Measurements from ENCODE around the gene PLEKHA4.
"Not testable (repeated sequence)": the region's sequence is repeated elsewhere in the genome, so short reads cannot be mapped to it uniquely, and the experiment has no call there.

Gene PLEKHA4

GRCh38 chr19:48872182-48872883 is 3.9 kb upstream of the PLEKHA4 start, which contains the start of gene PPP1R15A:
PPP1R15A (plus strand) TSS chr19:48872421; CDS start chr19:48873234, 813 bp downstream.
- TF ChIP-seq SPI1 (IDR thresholded peaks at IDR 0.05; ENCODE audit: borderline replicate concordance, low read depth): peak; percentile 78
- TF ChIP-seq REST (IDR thresholded peaks at IDR 0.05; ENCODE audit: insufficient replicate concordance, low read depth): peak; percentile 58
- no peak for TF ChIP-seq CTCF (IDR thresholded peaks at IDR 0.05; ENCODE audit: insufficient read depth, low read length)
- peak; percentile 99 for TF ChIP-seq POLR2AphosphoS5 (IDR thresholded peaks at IDR 0.05; ENCODE audit: low read depth)
- peak within 1 kb of the TSS; percentile 98 for H3K27ac ChIP-seq (replicated peaks)

GRCh38 chr19:48871471-48872181 is 3.2 kb upstream of the PLEKHA4 start:
- H3K27ac ChIP-seq (replicated peaks); DNase-seq (ENCODE audit: low read depth in 1 of 2, low spot score in 1 of 2); H3K27me3 ChIP-seq (ENCODE audit: insufficient read depth, poor library complexity, severe bottlenecking); H3K4me3 ChIP-seq (replicated peaks; ENCODE audit: insufficient read depth, low read length): not testable (repeated sequence)

More at GRCh38 chr19:48872182-48872883, 3.9 kb upstream of the PLEKHA4 start, which contains the start of gene PPP1R15A:
- Histone ChIP-seq H3K4me3 (replicated peaks; ENCODE audit: insufficient read depth, low read length) (peak within 1 kb of the TSS; percentile 84), H3K27me3 (ENCODE audit: insufficient read depth, poor library complexity, severe bottlenecking) (no peaks in the 10 kb centered on the region)
- DNase-seq (ENCODE audit: low read depth in 1 of 2, low spot score in 1 of 2): peak; percentile 98

GRCh38 chr19:48870048-48870447 is 1.6 kb upstream of the PLEKHA4 start:
- Histone ChIP-seq H3K4me3 (replicated peaks; ENCODE audit: insufficient read depth, low read length) (no peak overlapping the region), H3K27ac (replicated peaks) (no peak overlapping the region), H3K27me3 (ENCODE audit: insufficient read depth, poor library complexity, severe bottlenecking) (no peaks in the 10 kb centered on the region)
- TF ChIP-seq REST (IDR thresholded peaks at IDR 0.05; ENCODE audit: insufficient replicate concordance, low read depth): no peak
- TF ChIP-seq CTCF (IDR thresholded peaks at IDR 0.05; ENCODE audit: insufficient read depth, low read length): no peak
- TF ChIP-seq SPI1 (IDR thresholded peaks at IDR 0.05; ENCODE audit: borderline replicate concordance, low read depth): no peak
- TF ChIP-seq GABPA (IDR thresholded peaks at IDR 0.05; ENCODE audit: low read depth): no peak
- TF ChIP-seq POLR2AphosphoS5 (IDR thresholded peaks at IDR 0.05; ENCODE audit: low read depth): no peak
- DNase-seq (ENCODE audit: low read depth in 1 of 2, low spot score in 1 of 2): no peak

- Histone ChIP-seq H3K27ac (replicated peaks) (no peak overlapping the region), H3K27me3 (ENCODE audit: insufficient read depth, poor library complexity, severe bottlenecking) (no peaks in the 10 kb centered on the region), H3K4me3 (replicated peaks; ENCODE audit: insufficient read depth, low read length) (no peak overlapping the region)
- DNase-seq (ENCODE audit: low read depth in 1 of 2, low spot score in 1 of 2): no peak
- TF ChIP-seq POLR2AphosphoS5 (IDR thresholded peaks at IDR 0.05; ENCODE audit: low read depth) (no peak), GABPA (IDR thresholded peaks at IDR 0.05; ENCODE audit: low read depth) (no peak)
These were observed 687 bp downstream of the PLEKHA4 start for GRCh38 chr19:48867746-48868113.

All from HL-60 (cell line).